KMS-11 (cell line): ENCODE data around the gene PSMC2.

ENCODE experiments used
- H2AFZ ChIP-seq: fragments of 200-600 bp; sonication (generic); 2 replicates; pipeline ENCODE4 v1.6.1; 2016; ENCODE audit warnings: antibody characterized with exemption, mixed run types, low read depth
- H3K27ac ChIP-seq: fragments of 200-600 bp; sonication (generic); 2 replicates; pipeline ENCODE4 v1.6.1; 2016; ENCODE audit warnings: mild to moderate bottlenecking, mixed run types
- H3K27me3 ChIP-seq: fragments of 200-600 bp; sonication (generic); 2 replicates; pipeline ENCODE4 v1.6.1; 2017; ENCODE audit warnings: mild to moderate bottlenecking, low read depth, mixed run types, moderate library complexity; ENCODE audit not compliant: insufficient read depth
- H3K36me3 ChIP-seq: fragments of 200-600 bp; sonication (generic); 2 replicates; pipeline ENCODE4 v1.6.1; 2017; ENCODE audit warnings: mild to moderate bottlenecking, mixed run types; ENCODE audit not compliant: insufficient read depth
- H3K4me1 ChIP-seq: fragments of 200-600 bp; sonication (generic); 2 replicates; pipeline ENCODE4 v1.6.1; 2016; ENCODE audit warnings: mild to moderate bottlenecking, low read depth, mixed run types; ENCODE audit not compliant: poor library complexity, severe bottlenecking
- H3K4me2 ChIP-seq: fragments of 200-600 bp; sonication (generic); 2 replicates; pipeline ENCODE4 v1.7.0; 2016; ENCODE audit warnings: mild to moderate bottlenecking, mixed run types
- H3K4me3 ChIP-seq: fragments of 200-600 bp; sonication (generic); IDR thresholded peaks from 2 replicates; pipeline ENCODE4 v1.6.1; 2017; ENCODE audit warnings: low read depth, low read length, mixed read lengths; ENCODE audit not compliant: insufficient read depth
- H3K79me2 ChIP-seq: fragments of 200-600 bp; sonication (generic); 2 replicates; pipeline ENCODE4 v1.6.1; 2016; ENCODE audit warnings: low read depth, mixed run types; ENCODE audit not compliant: insufficient read depth
- H3K9ac ChIP-seq: fragments of 200-600 bp; sonication (generic); 2 replicates; pipeline ENCODE4 v1.6.1; 2016; ENCODE audit warnings: mild to moderate bottlenecking, mixed run types
- H4K20me1 ChIP-seq: fragments of 200-600 bp; sonication (generic); 2 replicates; pipeline ENCODE4 v1.6.1; 2016; ENCODE audit warnings: mild to moderate bottlenecking, mixed run types; ENCODE audit not compliant: insufficient read depth
- CTCF ChIP-seq: fragments of 200-600 bp; sonication (generic); conservative IDR thresholded peaks from 2 replicates; pipeline ENCODE4 v1.6.1; 2017; ENCODE audit warnings: low read depth, mild to moderate bottlenecking, antibody characterized with exemption, low read length, moderate library complexity, mixed read lengths

Gene PSMC2

GRCh38 chr7:103418241-103418640 is 70.8 kb downstream of the PSMC2 start:
- Histone ChIP-seq H3K36me3 (no peaks in the 10 kb centered on the region), H3K27me3 (no peaks in the 10 kb centered on the region), H3K4me1 (no peaks in the 10 kb centered on the region), H3K9ac (no peak overlapping the region), H3K79me2 (no peaks in the 10 kb centered on the region), H3K4me2 (no peak overlapping the region), H2AFZ (no peak overlapping the region), H3K27ac (no peak overlapping the region), H3K4me3 (no peak overlapping the region), H4K20me1 (no peaks in the 10 kb centered on the region)
- TF ChIP-seq CTCF = no peak
